HG03097 (cell line): ENCODE results near the gene SYT13.

Experiments used
- ATAC-seq: cut with Tn5 transposase; IDR thresholded peaks from one replicate; pipeline ENCODE4 v1.9.1; 2021; ENCODE audit not compliant: unreplicated experiment, low FRiP score

SYT13 gene

GRCh38 chr11:45275828-45276227 is 10.3 kb downstream of the SYT13 start:
- no peak for ATAC-seq

GRCh38 chr11:45274206-45274605 is 11.9 kb downstream of the SYT13 start:
- no peak for ATAC-seq

GRCh38 chr11:45273509-45273908 is 12.6 kb downstream of the SYT13 start:
- ATAC-seq = no peak

GRCh38 chr11:45272701-45273100 is 13.4 kb downstream of the SYT13 start:
- no peak for ATAC-seq

GRCh38 chr11:45270946-45271716 is 15.0 kb downstream of the SYT13 start:
- no peak for ATAC-seq

- no peak for ATAC-seq
These were observed 16.5 kb downstream of the SYT13 start for GRCh38 chr11:45269678-45270077.

GRCh38 chr11:45267652-45268299 is 18.4 kb downstream of the SYT13 start:
- no peak for ATAC-seq

GRCh38 chr11:45267052-45267451 is 19.1 kb downstream of the SYT13 start:
- no peak for ATAC-seq

GRCh38 chr11:45266676-45267020 is 19.5 kb downstream of the SYT13 start:
- no peak for ATAC-seq

- no peak for ATAC-seq
These were observed 20.0 kb downstream of the SYT13 start for GRCh38 chr11:45265969-45266675.

- no peak for ATAC-seq
These were observed 21.2 kb downstream of the SYT13 start for GRCh38 chr11:45264839-45265515.

- no peak for ATAC-seq
These were observed 22.4 kb downstream of the SYT13 start for GRCh38 chr11:45263773-45264172.

GRCh38 chr11:45262900-45263299 is 23.2 kb downstream of the SYT13 start:
- ATAC-seq = no peak

GRCh38 chr11:45260071-45260470 is 26.1 kb downstream of the SYT13 start:
- ATAC-seq = no peak

- ATAC-seq = no peak
These were observed 26.5 kb downstream of the SYT13 start for GRCh38 chr11:45259592-45259991.

- no peak for ATAC-seq
These were observed 27.1 kb downstream of the SYT13 start for GRCh38 chr11:45258982-45259530.

GRCh38 chr11:45254070-45254469 is 32.1 kb downstream of the SYT13 start:
- ATAC-seq = no peak

GRCh38 chr11:45253640-45254039 is 32.5 kb downstream of the SYT13 start:
- no peak for ATAC-seq

GRCh38 chr11:45252877-45253276 is 33.3 kb downstream of the SYT13 start:
- no peak for ATAC-seq

- ATAC-seq = no peak
These were observed 33.8 kb downstream of the SYT13 start for GRCh38 chr11:45252134-45252856.
